ENCODE results near the gene NCAM1. TPM values are rescaled to one million over a fixed set of nuclear protein-coding genes. Genes with fewer than 3 reads are reported as not detected.

The NCAM1 gene
- total and polyA plus RNA-seq, 7 donors = 0.46 to 124 (median 64.2) TPM

DNA sequence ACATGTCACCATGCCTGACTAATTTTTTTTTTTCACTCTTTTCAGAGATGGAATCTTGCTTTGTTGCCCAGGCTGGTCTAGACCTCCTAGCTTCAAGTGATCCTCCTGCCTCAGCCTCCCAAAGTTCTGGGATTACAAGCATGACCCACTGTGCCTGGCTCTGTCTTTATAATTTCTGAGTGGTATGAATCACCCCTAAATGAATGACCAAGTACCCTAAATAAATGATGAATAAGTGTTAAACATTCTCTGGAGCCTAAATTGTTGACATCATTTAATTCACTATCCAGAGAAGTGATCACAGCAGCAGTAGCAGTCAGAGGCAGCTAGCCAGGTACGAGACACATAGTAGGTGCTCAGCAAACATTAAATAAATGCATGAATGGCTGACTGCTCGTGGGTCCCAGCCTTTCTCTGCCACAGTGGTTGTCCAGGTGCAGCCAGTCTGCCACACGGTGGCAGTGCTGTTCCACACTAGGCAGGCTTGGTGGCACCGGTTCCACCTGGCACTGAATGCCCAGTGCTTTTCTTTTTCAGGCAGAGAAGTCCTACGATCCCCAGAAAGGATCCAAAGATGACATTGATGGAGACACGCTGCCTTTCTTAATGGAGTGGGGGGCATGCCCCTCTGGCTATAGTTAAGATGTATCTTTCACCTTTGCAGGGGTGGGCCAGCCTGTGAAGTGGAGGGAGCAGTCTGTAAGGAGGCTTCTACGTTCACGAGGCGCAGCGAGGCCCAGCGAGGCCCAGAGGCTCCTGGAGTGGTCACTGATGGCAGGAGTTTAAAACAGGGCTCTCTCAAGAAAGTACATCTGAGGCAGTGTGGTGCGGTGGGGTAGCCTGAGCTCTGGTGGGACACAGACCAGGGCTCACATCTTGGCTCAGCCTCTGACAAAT, 344.5 kb downstream of the NCAM1 start:
- Histone ChIP-seq H3K9me3 (no peaks in the 10 kb centered on the region), H3K4me1 (no peaks in the 10 kb centered on the region), H3K27ac (no peak overlapping the region), H3K27me3 (no peaks in the 10 kb centered on the region), H3K36me3 (no peaks in the 10 kb centered on the region), H3K4me3 (no peak overlapping the region)
- TF ChIP-seq CTCF (IDR thresholded peaks at IDR 0.05) = peak; percentile 87 to 89 (median 88)
- TF ChIP-seq POLR2A (IDR thresholded peaks at IDR 0.05) = no peak
- intact Hi-C loops (cut with DNase I) = loop anchor here (1.0 to 5.0 kb wide), 3 partner anchors 227 to 492 kb away; no protein-coding TSS in a partner anchor
- 46 to 47% methylated on average over 12 of the region's 12 CpGs for WGBS, 2 donors
- peak; percentile 83 for DNase-seq

DNA sequence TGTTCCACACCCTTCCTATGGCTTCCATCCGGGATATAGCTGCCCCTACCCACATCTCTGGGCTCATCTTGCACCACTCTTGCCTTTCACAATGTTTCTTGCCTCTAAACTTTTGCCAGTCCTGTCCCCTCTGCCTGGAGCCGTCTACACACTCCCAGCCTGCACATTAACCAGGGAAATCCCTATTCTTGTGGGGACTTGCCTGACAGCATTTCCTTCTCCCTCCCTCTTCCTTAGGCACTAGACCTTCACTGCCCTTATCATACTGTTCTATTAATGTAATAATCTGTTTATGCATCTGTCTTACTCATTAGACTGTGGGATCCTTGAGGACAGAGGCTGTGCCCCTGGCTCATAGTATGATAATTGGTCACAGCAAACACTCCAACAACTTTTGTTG, 347.4 kb downstream of the NCAM1 start:
- TF ChIP-seq CTCF (IDR thresholded peaks at IDR 0.05) (no peak), EP300 (IDR thresholded peaks at IDR 0.05) (no peak), POLR2AphosphoS5 (IDR thresholded peaks at IDR 0.05) (no peak), POLR2A (IDR thresholded peaks at IDR 0.05) (no peak)
- no peaks in the 10 kb centered on the region for H3K27me3 ChIP-seq
- DNase-seq = no peak
- 65 to 73% methylated on average over 2 of the region's 2 CpGs for WGBS, 2 donors
- intact Hi-C loops (cut with DNase I) = loop anchor here (5.0 kb wide), 1 partner anchor 489 kb away; no protein-coding TSS in a partner anchor
- no peak overlapping the region for H3K4me3 ChIP-seq
- H3K4me1 ChIP-seq = peaks cover 0 to under 1% (median under 1%) of the 10 kb centered on the region in 4 donors
- no peak overlapping the region for H3K27ac ChIP-seq
- no peaks in the 10 kb centered on the region for H3K36me3 ChIP-seq
- no peaks in the 10 kb centered on the region for H3K9me3 ChIP-seq

DNA sequence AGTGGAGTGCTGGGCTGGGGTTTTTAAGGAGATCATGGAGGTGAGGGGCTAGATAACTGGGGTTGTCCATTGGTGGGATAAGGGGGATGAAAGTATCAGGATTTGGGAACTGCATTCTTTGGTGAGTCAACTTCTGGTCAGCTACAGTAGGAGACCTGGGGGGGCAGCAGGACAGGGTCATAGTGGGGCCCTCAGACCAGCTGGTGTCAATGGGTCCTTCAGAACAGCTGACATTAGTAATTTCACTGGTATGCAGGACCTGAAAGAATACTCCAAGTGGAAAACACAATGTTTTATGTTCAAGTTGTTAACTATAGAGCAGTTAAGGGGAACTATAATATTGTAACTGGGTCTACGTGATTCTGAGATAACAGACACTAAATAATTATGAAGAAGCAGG, 350.3 kb downstream of the NCAM1 start:
- no peaks in the 10 kb centered on the region for H3K27me3 ChIP-seq
- no peak for TF ChIP-seq EP300 (IDR thresholded peaks at IDR 0.05)
- no peak for TF ChIP-seq POLR2A (IDR thresholded peaks at IDR 0.05)
- no peak for TF ChIP-seq CTCF (IDR thresholded peaks at IDR 0.05)
- no peak for TF ChIP-seq POLR2AphosphoS5 (IDR thresholded peaks at IDR 0.05)
- no peaks in the 10 kb centered on the region for H3K9me3 ChIP-seq
- intact Hi-C loops (cut with DNase I) = loop anchor here (10.0 kb wide), 2 partner anchors 463 to 1087 kb away; partner anchors contain the start of genes CLDN25, PTS and ZW10
- 86 to 87% methylated on average over 1 of the region's 1 CpG for WGBS, 2 donors
- DNase-seq = no peak
- no peak overlapping the region for H3K4me3 ChIP-seq
- no peaks in the 10 kb centered on the region for H3K36me3 ChIP-seq
- H3K27ac ChIP-seq = no peak overlapping the region
- H3K4me1 ChIP-seq = peaks cover 0 to 23% (median 19%) of the 10 kb centered on the region in 4 donors

GRCh38 chr11:113313601-113314000, 352.4 kb downstream of the NCAM1 start:
- DNase-seq = no peak
- H3K36me3 ChIP-seq = peaks cover 0 to 16% (median 0%) of the 10 kb centered on the region in 4 donors
- H3K27ac ChIP-seq = peak overlapping the region; percentile 87 to 92 (median 89)
- H3K4me1 ChIP-seq = peaks cover 0 to 23% (median 19%) of the 10 kb centered on the region in 4 donors
- 74 to 93% methylated on average over 3 of the region's 3 CpGs for WGBS, 2 donors
- no peaks in the 10 kb centered on the region for H3K27me3 ChIP-seq
- H3K9me3 ChIP-seq = no peaks in the 10 kb centered on the region
- intact Hi-C loops (cut with DNase I) = loop anchor here (10.0 kb wide), 2 partner anchors 461 to 1089 kb away; partner anchors contain the start of genes CLDN25, PTS and ZW10
- H3K4me3 ChIP-seq = peak overlapping the region in 2 of 4 donors; percentile 67 to 76
- TF ChIP-seq POLR2A (IDR thresholded peaks at IDR 0.05) = no peak
- no peak for TF ChIP-seq EP300 (IDR thresholded peaks at IDR 0.05)
- no peak for TF ChIP-seq CTCF (IDR thresholded peaks at IDR 0.05)
- TF ChIP-seq POLR2AphosphoS5 (IDR thresholded peaks at IDR 0.05) = no peak

Measured in sigmoid colon (tissue), 7 donors.